Measurements from ENCODE around the gene ARMC3.

Gene ARMC3

DNA sequence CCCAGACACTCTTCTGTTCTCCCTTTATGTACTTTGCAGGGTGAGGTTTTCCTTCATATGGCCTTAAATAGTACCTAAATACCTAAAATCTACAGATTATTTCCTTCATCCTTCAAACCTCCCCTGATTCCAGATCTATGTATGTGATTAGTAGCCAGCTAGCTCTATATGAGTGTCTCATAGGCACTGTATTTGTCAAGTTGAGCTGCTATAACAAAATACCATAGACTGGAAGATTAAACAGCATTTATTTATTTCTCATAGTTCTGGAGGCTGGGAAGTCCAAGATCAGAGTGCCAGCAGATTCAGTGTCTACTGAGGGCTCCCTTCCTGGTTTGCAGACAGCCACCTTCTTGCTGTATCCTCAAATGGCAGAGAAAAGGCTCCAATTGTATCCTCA lies 106.9 kb downstream of the ARMC3 start:
- H3K9me3 Mint-ChIP-seq, result peaks cover 3% of the 10 kb centered on the region
- no peaks in the 10 kb centered on the region for H3K36me3 Mint-ChIP-seq (ENCODE audit: low read depth)
- peaks cover 31% of the 10 kb centered on the region for H3K4me1 Mint-ChIP-seq
- H3K4me3 Mint-ChIP-seq, result no peak overlapping the region
- TF ChIP-seq, protein P1, sequence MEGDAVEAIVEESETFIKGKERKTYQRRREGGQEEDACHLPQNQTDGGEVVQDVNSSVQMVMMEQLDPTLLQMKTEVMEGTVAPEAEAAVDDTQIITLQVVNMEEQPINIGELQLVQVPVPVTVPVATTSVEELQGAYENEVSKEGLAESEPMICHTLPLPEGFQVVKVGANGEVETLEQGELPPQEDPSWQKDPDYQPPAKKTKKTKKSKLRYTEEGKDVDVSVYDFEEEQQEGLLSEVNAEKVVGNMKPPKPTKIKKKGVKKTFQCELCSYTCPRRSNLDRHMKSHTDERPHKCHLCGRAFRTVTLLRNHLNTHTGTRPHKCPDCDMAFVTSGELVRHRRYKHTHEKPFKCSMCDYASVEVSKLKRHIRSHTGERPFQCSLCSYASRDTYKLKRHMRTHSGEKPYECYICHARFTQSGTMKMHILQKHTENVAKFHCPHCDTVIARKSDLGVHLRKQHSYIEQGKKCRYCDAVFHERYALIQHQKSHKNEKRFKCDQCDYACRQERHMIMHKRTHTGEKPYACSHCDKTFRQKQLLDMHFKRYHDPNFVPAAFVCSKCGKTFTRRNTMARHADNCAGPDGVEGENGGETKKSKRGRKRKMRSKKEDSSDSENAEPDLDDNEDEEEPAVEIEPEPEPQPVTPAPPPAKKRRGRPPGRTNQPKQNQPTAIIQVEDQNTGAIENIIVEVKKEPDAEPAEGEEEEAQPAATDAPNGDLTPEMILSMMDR (IDR thresholded peaks at IDR 0.05; ENCODE audit: unreplicated experiment in 3 of 3), result no peak
- H3K27ac Mint-ChIP-seq, result no peak overlapping the region
- H3K27me3 Mint-ChIP-seq (ENCODE audit: low read depth), result no peaks in the 10 kb centered on the region

DNA sequence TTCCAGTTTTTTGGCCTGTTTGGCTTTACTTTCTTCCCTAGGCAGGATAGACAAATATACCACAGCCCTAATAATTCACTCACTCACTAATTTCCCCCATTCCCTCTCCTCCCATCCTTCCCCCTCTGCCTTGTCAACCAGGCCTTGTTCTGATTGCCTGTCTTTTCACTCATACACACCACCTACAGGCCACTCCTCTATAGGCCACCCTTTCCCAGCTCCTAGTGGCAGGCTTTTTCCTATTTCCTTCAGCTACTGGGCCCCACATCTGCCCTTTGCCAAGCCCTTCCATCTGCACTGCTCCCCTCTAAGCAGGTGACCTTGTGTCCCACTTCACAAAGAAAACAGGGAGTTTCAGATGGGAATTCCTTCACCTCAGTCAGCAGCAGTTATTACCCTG lies 107.7 kb downstream of the ARMC3 start:
- TF ChIP-seq, protein P1 (IDR thresholded peaks at IDR 0.05; ENCODE audit: unreplicated experiment in 3 of 3), result peak in 2 of 3 experiments; percentile 15 to 39
- H3K36me3 Mint-ChIP-seq (ENCODE audit: low read depth), result no peaks in the 10 kb centered on the region
- H3K27ac Mint-ChIP-seq, result no peak overlapping the region
- H3K4me1 Mint-ChIP-seq, result peaks cover 27% of the 10 kb centered on the region
- H3K4me3 Mint-ChIP-seq, result no peak overlapping the region
- no peaks in the 10 kb centered on the region for H3K27me3 Mint-ChIP-seq (ENCODE audit: low read depth)
- peaks cover 3% of the 10 kb centered on the region for H3K9me3 Mint-ChIP-seq

DNA sequence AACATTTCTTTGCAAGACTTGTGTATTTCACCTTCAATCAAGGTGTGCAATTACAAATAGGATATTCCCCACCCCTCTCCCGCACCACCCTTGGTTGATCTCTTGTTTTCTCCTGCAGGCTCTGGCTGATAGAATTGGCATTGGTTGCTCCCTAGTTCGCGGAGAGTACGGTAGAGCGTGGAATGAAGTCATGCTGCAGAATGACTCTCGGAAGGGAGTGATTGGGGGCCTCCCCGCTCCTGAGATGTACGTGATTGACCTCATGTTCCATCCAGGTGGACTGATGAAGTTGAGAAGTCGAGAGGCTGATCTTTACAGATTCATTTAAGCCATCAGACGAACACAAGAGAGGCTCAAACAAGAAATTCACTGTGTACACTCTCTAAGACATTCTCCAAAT lies 109.3 kb downstream of the ARMC3 start:
- TF ChIP-seq, protein P1 (IDR thresholded peaks at IDR 0.05; ENCODE audit: unreplicated experiment in 3 of 3), result no peak
- Mint-ChIP-seq H3K4me1 (peaks cover 18% of the 10 kb centered on the region), H3K9me3 (peaks cover 3% of the 10 kb centered on the region), H3K36me3 (ENCODE audit: low read depth) (no peaks in the 10 kb centered on the region), H3K27me3 (ENCODE audit: low read depth) (no peaks in the 10 kb centered on the region), H3K27ac (no peak overlapping the region), H3K4me3 (no peak overlapping the region)

DNA sequence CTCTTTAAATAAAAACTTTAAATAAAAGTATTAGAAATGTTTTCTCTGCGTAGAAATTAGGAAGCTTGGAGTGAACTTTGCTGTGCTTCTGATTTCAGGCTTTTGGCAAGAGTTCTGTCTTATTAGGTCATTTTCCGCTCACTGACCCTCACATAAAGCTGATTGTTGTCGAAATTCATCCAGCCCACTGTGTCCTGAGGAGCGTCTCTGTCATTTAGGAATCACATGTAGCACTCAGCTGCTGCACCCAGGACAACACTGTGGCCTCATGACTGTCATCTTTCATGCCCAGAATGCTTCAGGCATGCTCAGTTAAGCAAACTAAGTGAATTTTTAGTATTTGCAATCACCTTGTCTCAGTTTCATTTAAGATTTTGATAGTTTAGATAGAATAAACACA lies 109.7 kb downstream of the ARMC3 start:
- Mint-ChIP-seq H3K4me1 (peaks cover 22% of the 10 kb centered on the region), H3K27ac (peak overlapping the region in 1 of 3 experiments; percentile 55)
- TF ChIP-seq, protein P1 (IDR thresholded peaks at IDR 0.05; ENCODE audit: unreplicated experiment in 3 of 3), result no peak

DNA sequence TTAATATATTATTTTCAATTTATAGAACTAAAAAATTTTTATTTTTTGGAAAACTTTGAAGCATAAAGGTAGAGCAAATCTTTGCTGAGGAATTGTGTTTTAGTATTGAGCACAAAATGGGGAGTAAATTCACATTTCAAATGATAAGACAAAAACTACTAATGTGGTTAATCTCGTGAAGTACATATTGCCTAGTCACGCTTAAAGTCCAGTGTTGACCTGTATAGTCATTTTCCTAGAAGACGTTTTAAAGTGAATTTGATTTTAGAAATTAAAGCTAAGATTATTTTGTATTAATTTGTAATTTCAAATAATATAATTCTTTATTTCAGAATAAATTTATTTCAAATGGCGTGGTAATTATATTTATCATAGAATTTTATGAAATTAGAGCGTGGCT lies 110.3 kb downstream of the ARMC3 start:
- TF ChIP-seq, protein P1 (IDR thresholded peaks at IDR 0.05; ENCODE audit: unreplicated experiment in 3 of 3), result no peak
- Mint-ChIP-seq H3K27ac (no peak overlapping the region), H3K27me3 (ENCODE audit: low read depth) (no peaks in the 10 kb centered on the region), H3K36me3 (ENCODE audit: low read depth) (no peaks in the 10 kb centered on the region), H3K4me3 (no peak overlapping the region), H3K9me3 (peaks cover 7% of the 10 kb centered on the region), H3K4me1 (peaks cover 23% of the 10 kb centered on the region)

More for the DNA sequence above, 109.7 kb downstream of the ARMC3 start:
- H3K27me3 Mint-ChIP-seq (ENCODE audit: low read depth), result no peaks in the 10 kb centered on the region
- peaks cover 5% of the 10 kb centered on the region for H3K9me3 Mint-ChIP-seq
- H3K4me3 Mint-ChIP-seq, result no peak overlapping the region
- no peaks in the 10 kb centered on the region for H3K36me3 Mint-ChIP-seq (ENCODE audit: low read depth)

DNA sequence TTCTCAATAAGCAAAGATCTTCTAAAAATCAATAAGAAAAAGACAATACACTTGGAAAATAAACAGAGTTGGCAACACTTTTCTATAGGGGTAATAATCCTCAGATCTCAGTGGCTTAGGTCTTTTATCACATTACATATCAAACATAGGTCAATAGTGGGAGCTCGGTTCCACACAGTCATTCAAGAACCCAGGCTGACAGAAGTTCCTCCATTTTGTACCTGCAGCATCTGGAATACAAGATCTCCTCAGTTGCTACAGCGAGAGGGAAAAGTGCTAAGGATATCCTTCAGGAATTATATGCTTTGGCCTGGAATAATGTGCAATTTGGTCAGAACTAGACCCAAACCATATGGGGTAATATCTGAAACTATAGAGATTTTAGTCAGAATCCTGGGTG lies 112.1 kb downstream of the ARMC3 start:
- H3K4me3 Mint-ChIP-seq, result no peak overlapping the region
- no peaks in the 10 kb centered on the region for H3K27me3 Mint-ChIP-seq (ENCODE audit: low read depth)
- no peaks in the 10 kb centered on the region for H3K36me3 Mint-ChIP-seq (ENCODE audit: low read depth)
- TF ChIP-seq, protein P1 (IDR thresholded peaks at IDR 0.05; ENCODE audit: unreplicated experiment in 3 of 3), result no peak
- peaks cover 23% of the 10 kb centered on the region for H3K4me1 Mint-ChIP-seq
- no peak overlapping the region for H3K27ac Mint-ChIP-seq
- peaks cover 11% of the 10 kb centered on the region for H3K9me3 Mint-ChIP-seq
